ENCODE data around the gene RPS19BP1.
"Not testable (repeated sequence)": the region's sequence is repeated elsewhere in the genome, so short reads cannot be mapped to it uniquely, and the experiment has no call there.

The RPS19BP1 gene

GRCh38 chr22:39510529-39511149, 21.9 kb downstream of the RPS19BP1 start:
- DNase-seq: no peak

GRCh38 chr22:39508393-39508792, 24.2 kb downstream of the RPS19BP1 start:
- no peak for DNase-seq

- not testable (repeated sequence) for DNase-seq
These were observed 25.5 kb downstream of the RPS19BP1 start for GRCh38 chr22:39507021-39507420.

GRCh38 chr22:39504071-39504470, 28.5 kb downstream of the RPS19BP1 start:
- DNase-seq: no peak

GRCh38 chr22:39503630-39504029, 28.9 kb downstream of the RPS19BP1 start:
- DNase-seq: no peak

- DNase-seq: no peak
These were observed 29.6 kb downstream of the RPS19BP1 start for GRCh38 chr22:39502789-39503409.

GRCh38 chr22:39502109-39502788, 30.3 kb downstream of the RPS19BP1 start, which contains the start of gene MIEF1:
TSS of gene MIEF1 (plus strand) at chr22:39502290. CDS start at chr22:39511295, 9,005 bp downstream.
- peak; percentile 89 for DNase-seq

- no peak for DNase-seq
These were observed 30.9 kb downstream of the RPS19BP1 start for GRCh38 chr22:39501644-39502108.

- DNase-seq: no peak
These were observed 32.4 kb downstream of the RPS19BP1 start for GRCh38 chr22:39500101-39500500.

GRCh38 chr22:39498802-39499201, 33.7 kb downstream of the RPS19BP1 start:
- DNase-seq: no peak

- DNase-seq: no peak
These were observed 34.2 kb downstream of the RPS19BP1 start for GRCh38 chr22:39498368-39498767.

- DNase-seq: no peak
These were observed 35.1 kb downstream of the RPS19BP1 start for GRCh38 chr22:39497429-39497828.

- peak; percentile 55 for DNase-seq
These were observed 36.3 kb downstream of the RPS19BP1 start for GRCh38 chr22:39496131-39496838.

- no peak for DNase-seq
These were observed 38.0 kb downstream of the RPS19BP1 start for GRCh38 chr22:39494471-39495120.

GRCh38 chr22:39493759-39494158, 38.8 kb downstream of the RPS19BP1 start:
- DNase-seq: no peak

- no peak for DNase-seq
These were observed 40.4 kb downstream of the RPS19BP1 start for GRCh38 chr22:39492186-39492585.

- no peak for DNase-seq
These were observed 40.9 kb downstream of the RPS19BP1 start for GRCh38 chr22:39491696-39492095.

GRCh38 chr22:39490966-39491680, 41.4 kb downstream of the RPS19BP1 start:
- DNase-seq: no peak

GRCh38 chr22:39490135-39490798, 42.3 kb downstream of the RPS19BP1 start:
- peak; percentile 68 for DNase-seq

- no peak for DNase-seq
These were observed 43.2 kb downstream of the RPS19BP1 start for GRCh38 chr22:39489094-39490068.
